HPDE6-E6E7 (cell line): Measurements from ENCODE around the gene CPXM1.

Experiments used
- DNase-seq: peaks from one replicate; pipeline ENCODE4 v3.0.0; 2011; ENCODE audit warnings: missing footprints; ENCODE audit errors: extremely low spot score

CPXM1 gene

DNA sequence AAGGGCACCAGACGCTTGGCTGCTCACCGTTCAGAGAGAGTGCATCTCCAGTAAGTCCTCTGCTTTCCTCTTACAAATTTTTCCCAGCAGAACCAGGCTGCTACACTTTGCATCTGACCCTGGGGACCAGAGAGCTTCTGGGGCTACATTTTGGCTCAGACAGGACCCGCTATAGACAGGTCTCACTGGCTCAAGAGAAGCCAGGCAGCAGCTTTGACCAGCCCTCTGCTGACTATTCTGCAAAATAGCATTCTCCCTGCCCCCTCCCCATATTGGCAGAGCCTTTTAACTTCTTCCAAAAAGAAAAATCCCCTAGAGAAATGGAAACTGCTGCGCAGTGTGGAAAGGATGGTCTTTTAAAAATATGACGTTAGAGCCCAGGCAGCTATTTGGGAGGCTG lies 37.2 kb downstream of the CPXM1 start:
- no peak for DNase-seq

DNA sequence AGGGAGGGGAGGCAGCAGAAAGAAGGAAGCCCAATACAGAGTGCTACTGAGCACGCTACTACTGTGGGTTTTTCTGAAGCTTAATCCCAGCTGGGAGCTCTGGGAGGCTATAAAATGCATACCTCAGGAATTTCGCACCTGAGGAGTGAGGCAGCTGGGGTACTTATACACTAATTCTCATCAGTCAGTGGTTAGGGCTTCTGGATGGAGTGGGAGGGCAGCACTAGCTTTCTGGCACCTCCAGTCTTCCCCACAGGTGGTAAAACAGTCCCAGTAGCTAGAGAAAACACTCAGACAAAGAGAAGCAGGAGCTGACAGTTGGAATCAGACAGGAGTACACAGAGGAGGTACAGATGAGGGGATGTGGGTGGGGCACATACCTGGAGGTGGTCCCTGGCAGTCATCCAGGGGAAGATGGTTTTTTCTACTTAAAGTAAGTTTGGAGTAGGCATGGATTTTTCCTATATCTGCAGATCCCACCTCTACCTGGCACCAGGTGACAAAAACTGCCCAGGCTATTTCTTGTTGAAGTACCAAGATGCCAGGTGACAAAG lies 37.8 kb downstream of the CPXM1 start:
- no peak for DNase-seq

DNA sequence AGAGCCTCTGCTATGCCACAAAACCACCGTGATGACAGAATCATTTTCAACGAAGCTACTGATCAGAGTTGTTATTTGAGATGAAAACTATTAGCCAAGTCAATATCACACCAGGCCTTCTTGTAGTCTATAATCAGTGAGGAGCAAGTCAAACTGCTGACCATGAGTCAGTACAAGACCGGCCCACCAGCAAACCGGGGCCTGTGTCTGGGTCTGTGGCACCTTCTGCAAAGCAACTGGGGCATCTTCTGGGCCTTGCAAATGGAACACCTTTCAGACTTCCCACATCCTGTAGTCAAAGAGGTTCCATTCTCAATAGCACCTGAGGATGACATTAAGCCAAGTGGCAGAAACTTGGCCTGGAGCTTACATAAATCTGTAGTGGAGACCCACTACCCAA lies 38.5 kb downstream of the CPXM1 start:
- no peak for DNase-seq

DNA sequence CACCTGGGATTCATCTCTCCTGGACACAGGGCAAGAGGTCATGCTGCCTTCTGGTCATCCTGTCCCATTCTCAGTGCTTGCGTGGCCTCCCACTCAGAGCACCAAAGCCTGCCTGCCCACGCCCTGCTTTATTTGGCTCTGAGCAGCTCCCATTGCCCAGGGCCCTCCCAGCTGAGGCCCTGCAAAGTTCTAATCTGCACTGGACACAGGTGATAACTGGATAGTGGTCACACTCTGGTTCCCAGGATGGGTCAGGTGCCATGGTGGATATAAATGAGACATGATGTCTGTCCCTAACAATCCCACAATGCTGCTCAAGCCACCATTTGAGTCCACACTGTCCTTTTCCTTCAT lies 39.5 kb downstream of the CPXM1 start:
- no peak for DNase-seq

DNA sequence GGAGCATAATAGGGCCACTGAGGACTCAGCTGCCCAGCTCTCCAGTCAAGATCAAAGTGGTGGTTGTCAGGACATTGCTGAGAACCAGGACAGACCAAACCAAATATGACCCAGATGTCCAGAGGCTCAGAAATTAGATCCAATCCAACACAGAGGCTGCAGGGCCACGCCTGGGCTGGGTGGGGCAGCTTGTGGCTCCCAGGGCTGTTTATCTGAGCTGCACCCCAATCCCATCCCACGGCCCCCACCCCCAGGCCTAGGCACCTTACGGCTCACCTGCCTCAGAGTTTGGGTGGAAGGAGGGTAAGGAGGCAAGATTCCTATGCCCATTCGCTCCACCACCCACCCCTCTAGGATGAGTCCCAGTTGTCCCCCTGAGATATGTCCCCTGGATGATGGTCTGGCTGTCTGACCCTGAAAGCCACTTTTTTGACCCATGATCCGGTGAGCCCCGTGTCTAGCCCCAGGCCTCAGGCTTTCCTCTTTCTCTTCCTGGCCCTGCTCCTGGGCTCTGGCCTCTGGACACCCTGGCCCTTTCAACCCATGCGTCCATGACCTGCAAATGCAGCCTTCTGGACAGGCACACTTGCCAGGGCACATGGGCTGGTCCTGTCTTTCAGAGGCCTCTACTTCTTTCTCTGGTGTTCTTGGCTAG lies 40.0 kb downstream of the CPXM1 start:
- DNase-seq, result no peak

DNA sequence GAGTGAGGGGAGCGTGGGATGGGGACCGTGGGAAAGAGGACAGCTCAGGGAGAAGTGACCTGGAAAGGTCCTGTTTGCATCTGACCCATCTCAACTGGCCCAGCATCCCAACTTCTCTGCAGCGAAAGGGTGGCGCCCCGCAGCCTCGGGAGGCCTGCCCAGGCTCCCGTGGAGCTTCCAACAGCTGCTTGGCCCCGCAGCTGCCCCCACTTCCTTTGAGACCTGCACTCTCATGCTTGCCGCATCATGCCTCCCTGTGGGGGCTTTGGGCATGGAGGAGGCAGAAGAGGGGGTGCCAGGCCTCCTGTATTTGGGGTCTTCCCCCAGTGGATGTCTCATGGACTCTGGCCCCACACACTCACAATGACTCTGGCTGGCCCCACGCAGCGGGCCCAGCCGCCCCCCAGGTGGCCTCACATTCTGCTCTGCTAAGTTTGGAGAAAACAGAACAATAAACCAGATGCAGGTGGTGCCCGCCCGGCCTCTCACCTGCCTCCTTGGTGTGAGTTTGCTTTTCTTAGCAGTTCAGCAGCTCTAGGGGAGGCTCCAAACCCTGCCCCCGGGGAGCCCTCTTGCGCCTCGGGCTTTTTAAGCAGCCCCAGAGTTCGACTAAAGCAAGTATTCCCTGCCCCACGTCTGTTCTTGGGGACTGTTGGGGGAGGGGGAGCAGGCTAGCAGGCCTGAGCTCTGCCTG lies 40.7 kb downstream of the CPXM1 start:
- no peak for DNase-seq

DNA sequence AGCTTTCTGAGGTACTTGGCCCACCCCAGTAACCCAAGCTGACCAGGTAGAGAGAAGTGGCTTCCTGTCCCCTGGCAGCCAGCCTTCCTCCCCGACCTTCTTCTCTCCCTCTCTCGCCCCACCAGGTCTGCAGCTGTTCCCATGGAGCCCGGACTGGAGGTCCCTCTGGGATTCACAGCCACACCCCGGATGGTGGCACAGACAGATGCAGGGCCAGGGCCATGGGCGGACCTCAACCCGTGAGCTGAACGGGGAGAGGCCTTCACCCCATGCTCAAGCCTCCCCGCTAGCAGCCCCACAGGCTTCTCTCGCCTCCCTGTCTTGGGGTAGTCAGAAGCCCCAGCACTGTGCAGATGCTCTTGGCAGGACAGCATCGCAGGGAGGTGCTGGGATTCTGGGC lies 41.3 kb downstream of the CPXM1 start:
- DNase-seq, result no peak

DNA sequence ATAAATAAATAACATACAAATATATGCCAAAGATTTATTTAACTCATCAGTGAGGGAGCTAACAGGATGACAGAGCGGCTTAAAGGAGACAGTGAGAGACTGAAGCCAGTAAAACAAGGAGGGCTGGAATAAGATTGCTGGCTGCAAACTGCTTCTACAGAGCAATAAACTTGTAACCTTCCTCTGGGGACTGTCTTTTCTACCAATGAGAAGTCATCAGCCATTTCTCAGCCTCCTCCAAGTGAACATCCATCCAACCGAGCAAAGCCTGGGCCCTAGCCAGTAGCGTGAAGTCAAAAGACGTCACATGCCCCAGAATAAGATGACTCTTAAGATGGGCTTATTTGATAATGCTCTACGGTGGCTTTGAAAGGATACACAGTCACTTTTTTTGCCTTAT lies 42.5 kb downstream of the CPXM1 start:
- DNase-seq, result no peak

DNA sequence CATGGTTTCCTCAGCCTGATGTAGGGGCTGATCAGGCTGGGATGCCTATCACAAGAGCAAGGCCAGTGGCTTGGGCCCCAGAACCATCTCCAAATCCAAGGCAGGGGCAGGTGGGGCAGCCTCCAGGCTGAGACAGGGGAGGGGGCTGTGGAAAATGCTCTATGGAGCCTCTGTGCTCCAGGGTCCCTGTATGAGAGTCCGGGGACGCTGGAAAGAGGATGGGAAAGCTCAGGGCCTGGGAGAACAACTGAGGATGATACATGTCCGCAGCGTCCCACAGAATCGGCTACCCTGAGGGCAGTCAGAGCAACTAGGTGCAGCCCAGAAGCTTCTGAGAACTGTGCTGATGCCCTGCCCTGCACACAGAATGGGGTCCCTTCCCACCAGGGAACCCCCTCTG lies 43.4 kb downstream of the CPXM1 start:
- no peak for DNase-seq

DNA sequence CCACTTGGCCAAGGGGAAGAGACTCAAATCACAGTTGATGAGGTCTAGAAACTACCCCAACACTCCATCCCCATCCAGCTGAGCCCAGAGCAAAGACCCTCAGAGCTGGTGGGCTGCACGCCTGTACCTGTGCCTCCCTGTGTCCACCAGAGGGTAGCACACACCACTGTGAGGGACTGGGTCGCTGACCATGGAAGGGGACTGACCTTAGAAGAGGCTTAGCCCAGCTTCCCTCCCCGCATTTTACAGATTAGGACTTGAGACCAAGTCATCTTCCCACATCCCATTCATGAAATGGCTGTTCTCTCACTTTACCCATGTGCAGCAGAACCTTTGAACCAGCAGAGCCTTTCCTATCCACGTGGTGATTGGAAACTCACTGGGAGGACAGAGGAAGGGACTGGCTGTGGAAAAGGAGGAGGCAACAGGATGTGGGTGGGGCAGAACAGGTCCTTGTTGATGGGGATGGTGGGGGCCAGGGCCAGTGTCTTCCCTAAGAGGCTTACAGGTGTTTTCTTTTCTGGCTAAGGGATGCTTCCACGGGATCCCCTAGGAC lies 44.3 kb downstream of the CPXM1 start:
- DNase-seq, result no peak

DNA sequence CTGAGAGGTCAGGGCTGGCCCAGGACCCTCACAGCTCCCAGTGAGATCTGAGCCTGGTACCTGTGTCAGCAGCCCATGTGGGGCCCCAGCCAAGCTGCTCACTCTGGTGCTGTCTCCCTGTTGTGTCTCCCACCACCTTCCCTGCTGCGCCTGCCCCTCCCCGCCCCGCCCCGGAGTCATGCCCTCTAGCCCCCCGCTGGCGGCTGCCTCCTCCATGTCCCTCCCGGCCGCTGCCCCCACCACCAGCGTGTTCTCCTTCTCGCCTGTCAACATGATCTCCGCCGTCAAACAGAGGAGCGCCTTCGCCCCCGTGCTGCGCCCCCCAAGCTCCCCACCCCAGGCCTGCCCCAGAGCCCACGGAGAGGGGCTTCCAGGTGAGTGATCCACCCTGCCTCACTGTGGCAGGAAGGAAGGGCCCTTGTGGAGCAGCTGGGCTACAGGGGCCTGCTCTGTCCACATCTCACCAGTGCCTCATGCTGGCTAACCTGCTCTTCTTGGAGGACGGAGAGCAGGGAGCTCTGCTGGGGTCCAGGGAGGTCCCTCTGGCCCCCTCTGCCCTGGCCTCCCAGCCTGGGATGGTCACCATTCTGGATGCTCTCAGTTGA lies 44.9 kb downstream of the CPXM1 start:
- no peak for DNase-seq

DNA sequence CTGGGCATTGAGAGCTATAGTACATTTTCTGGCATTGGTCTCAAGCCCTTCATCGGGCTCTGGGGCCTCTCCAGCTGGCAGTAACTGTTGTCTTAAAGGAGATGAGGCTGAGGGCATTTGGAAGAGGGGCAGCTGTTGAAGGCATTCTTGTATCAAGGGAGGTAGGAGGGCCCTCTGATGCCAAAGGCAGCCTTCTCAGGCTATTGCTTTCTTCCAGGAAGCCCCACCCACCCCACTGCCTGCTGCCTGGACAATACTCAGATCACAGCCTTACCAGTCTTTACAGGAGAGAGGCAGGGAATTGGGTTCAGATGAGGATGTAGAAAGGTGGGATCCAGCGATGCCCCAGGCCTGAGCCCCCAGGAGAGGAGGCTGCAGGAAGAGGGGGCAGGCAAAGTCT lies 46.0 kb downstream of the CPXM1 start:
- DNase-seq, result no peak

DNA sequence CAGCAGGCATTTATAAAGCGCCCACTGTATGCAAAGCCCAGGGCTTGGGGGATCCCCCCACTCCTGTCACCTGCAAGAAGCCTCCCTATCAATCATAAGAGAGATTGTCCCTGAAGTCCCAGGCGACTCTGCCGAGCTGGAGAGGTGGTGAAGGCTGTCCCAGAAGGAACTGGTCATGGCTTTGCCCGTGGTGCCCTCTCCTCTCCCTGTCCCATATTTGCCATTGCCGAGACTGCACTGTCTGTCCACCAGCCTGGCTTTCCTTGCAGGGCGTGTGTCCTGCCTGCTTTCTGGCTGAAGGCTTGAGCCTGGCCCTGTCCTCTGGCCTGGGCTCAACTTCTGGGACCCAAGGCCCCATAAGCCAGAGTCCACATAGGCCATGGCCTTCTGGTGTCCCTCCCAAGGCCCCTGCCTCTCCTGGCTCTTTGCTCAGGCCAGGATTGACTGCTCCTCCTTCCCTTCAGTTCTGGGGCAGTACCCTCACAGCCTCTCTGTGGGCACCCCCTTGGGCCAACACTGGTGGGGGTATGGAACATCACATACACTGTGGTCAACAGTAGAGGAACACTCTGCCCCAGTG lies 46.9 kb downstream of the CPXM1 start:
- DNase-seq, result no peak

DNA sequence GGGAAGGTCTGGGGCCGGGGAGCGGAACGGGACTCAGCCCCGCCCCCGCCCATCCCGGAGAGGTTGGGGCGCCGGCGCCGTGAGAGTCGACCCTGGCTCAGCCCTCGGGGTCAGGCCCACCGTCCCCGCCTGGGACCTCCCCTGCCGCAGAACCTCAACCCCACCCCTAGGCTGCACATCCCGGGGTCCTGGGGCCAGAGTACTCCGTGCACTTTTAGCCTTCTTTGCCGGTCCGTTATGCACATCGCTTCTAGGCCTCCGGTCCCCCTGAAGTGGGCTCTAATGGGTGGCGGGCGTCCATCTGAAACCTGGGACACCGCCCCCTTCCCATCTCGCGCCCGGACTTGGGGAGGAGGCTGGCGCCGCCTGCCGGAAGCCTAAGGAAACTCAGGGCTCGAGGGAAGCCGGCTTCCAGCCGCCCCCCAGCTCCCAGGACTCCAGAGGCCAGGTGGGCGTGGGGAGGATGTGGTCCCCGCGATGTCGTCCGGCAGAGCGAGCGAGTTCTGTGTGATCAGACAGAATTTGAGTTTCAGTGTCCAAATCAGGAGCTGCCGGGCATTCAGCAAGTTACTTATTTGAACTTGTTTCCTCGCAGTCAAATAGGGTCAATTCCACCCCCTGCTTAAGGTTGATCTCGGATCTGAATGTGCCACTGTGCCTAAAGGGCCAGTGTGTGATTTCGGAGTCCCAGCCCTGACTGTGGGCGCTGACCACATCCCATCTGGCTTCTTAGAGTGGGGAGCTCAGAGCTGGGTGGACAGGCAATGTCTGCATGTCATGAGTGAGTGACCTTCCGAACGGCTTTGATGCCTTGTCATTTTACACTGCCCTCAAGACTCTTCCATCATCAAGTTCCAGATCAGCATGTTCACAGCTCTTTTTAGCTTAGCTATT lies 47.6 kb downstream of the CPXM1 start:
- peak; percentile 50 for DNase-seq

DNA sequence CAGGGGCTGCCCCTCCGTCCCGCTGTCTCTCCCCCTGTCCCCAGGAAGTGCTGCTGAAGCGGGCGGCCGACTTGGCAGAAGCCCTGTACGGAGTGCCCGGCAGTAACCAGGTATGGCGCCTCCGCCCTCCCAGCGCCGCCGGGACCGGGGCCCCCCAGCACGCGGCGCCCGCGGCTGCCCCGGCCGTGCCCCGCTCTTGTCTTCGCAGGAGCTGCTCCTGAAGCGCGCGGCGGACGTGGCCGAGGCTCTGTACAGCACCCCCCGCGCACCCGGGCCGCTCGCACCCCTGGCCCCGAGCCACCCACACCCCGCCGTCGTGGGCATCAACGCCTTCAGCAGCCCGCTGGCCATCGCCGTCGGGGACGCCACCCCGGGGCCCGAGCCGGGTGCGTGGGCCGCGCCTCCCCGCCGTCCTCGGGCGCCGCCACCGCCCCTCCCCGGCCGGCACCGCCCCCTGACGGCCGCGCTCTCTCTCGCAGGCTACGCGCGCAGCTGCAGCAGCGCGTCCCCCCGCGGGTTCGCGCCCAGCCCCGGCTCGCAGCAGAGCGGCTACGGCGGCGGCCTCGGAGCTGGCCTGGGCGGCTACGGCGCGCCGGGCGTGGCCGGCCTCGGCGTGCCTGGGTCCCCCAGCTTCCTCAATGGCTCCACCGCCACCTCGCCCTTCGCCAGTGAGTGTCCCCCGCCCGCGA lies 48.4 kb downstream of the CPXM1 start:
- no peak for DNase-seq

DNA sequence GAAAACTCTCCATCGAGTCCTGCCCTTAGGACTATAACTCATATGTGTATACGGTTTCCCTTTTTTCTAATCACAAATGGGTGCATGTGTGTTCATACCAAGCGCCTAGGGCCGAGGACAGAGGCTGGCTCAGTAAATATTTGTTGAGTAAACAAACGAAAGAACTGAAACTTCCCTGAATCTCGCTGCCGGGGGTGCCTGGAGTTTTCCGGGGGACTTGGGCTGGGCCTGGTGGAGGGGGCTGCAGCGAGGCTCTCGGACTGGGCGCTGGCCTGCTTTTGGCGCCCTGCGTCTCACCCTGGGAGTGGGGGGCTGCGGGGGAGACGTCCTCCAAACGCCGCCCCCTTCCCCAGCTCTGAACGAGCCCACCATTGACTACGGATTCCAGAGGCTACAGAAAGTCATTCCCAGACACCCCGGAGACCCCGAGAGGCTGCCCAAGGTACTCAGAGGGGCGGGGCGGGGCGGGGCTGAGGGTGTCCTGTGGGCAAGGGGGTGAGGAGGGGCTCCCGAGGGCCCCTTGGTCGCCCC lies 49.0 kb downstream of the CPXM1 start:
- DNase-seq, result no peak

DNA sequence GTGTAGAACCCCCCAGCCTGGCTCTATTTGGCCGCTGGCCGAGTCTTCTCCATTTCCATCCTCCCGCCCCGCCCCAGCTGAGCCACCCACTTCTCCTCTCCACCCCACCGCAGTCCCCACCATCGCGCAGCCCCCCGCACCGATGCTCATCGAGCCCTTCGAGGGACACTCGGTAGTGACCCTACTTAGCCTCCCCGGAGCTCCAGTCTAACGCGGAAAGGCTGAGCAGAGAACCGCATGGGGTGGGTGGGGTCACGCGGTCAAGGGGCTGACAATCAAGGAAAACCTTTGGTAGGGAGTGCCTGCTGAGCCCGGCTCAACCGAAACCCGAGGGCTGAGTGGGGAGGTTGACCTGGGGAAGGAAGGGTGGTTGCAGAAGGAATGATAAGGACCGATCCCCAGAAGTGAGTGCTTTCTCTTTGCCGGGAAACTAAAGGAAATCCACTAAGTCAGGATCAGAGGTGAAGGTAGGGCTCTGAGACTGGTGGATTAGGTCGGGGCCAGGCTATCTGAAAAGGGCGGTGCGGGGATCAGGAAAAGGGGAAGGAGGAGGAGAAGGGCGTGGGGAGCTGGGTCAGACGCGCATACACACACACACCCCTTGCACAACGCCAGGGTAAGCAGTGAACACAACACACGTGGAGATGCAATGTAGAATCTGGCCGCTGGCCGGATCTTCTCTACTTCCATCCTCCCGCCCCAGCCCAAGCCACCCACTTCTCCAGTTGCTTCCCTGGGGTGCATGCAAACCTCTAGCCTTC lies 49.8 kb downstream of the CPXM1 start:
- no peak for DNase-seq

DNA sequence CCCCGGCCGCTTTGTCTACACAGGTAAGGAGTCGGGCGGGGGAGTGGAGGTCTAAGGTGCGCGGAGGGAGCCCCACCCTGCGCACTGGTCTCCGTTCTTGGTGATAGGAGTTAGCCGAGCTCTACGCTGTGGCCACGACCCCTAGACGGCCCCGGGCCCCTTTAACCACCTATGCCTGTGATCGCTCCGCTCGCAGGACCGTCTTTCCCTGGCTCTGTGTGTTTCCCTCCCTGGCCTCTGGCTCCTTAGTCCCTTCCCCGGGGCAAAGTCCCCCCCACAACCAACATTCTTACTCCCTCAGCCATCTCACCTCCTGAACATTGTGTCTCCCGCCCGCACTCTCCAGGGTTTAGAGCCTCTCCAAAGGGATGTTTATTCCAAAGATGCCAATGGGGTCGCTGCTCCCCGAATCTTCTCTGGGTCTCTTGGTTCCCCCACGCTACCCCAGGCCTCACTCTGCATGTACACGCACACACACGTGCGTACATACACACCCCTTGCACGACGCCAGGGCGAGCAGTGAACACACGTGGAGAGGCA lies 50.4 kb downstream of the CPXM1 start:
- no peak for DNase-seq

DNA sequence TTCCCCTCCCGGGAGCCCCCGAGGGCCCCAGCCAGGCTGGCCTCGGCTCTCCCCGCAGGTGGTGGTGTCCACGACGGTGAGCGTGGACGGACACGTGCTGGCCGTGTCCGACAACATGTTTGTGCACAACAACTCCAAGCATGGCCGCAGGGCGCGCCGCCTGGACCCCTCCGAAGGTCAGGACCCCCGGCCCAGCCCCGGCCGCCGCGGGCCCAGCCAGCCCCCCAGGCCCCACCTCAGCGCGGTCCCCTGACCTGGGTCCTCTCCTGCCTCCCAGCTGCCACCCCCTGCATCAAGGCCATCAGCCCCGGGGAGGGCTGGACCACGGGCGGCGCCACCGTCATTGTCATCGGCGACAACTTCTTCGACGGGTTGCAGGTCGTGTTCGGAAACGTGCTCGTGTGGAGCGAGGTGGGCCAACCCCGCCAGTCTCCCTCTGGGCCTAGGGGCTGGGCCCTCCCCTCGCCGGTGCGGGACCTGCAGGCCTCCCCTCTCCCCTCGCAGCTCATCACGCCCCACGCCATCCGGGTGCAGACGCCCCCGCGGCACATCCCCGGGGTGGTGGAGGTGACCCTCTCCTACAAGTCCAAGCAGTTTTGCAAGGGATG lies 51.0 kb downstream of the CPXM1 start:
- no peak for DNase-seq
